Left lung (tissue), 10 donors: Measurements from ENCODE around the gene CPLX4. TPM values are rescaled to one million over a fixed set of nuclear protein-coding genes. Genes with fewer than 3 reads are reported as not detected.
"Not testable (repeated sequence)": the region's sequence is repeated elsewhere in the genome, so short reads cannot be mapped to it uniquely, and the experiment has no call there.

Experiments used
- ATAC-seq: fragments of 200-7000 bp; cut with Tn5 transposase; one replicate; pipeline ENCODE4 v1.9.1; 2020; ENCODE audit warnings: moderate library complexity
- DNase-seq, 4 donors: peaks; one replicate each; pipeline ENCODE4 v3.0.0-alpha.2; 2013 to 2020
- H3K27ac ChIP-seq, 2 donors: fragments of 200-600 bp; sonication (generic) in 1 of 2; one replicate each; pipeline versions ENCODE4 v1.5.0 to v1.8.0; 2020 to 2021
- H3K27me3 ChIP-seq, 2 donors: fragments of 200-600 bp; sonication (generic) in 1 of 2; one replicate each; pipeline versions ENCODE4 v1.5.0 to v1.8.0; 2020 to 2021
- H3K36me3 ChIP-seq, 2 donors: fragments of 200-600 bp; sonication (generic) in 1 of 2; one replicate each; pipeline versions ENCODE4 v1.5.0 to v1.8.0; 2020 to 2021
- H3K4me1 ChIP-seq, 2 donors: fragments of 200-600 bp; one replicate each; pipeline ENCODE4 v1.8.0; 2021
- H3K4me3 ChIP-seq, 2 donors: fragments of 200-600 bp; sonication (generic) in 1 of 2; one replicate each; pipeline versions ENCODE4 v1.5.0 to v1.8.0; 2020 to 2021; ENCODE audit warnings: mild to moderate bottlenecking in 1 of 2
- H3K9me3 ChIP-seq, 2 donors: fragments of 200-600 bp; sonication (generic) in 1 of 2; one replicate each; pipeline versions ENCODE4 v1.5.0 to v1.8.0; 2020 to 2021
- CTCF ChIP-seq, 2 donors: fragments of 200-600 bp; sonication (generic) in 1 of 2; IDR thresholded peaks; one replicate each; pipeline versions ENCODE4 v1.5.0 to v1.8.0; 2021; ENCODE audit warnings: antibody characterized with exemption in 2 of 2
- intact Hi-C, 2 donors: fragments of 100-400 bp; cut with DNase I; formaldehyde crosslinking; loops; one replicate each; pipeline versions ENCODE4 v1.11.2 to v1.14.2; 2022
- polyA plus RNA-seq, 6 donors: library from polyadenylated mRNA; unstranded; fragments of 120-200 nt; gene quantifications; one replicate each; pipeline ENCODE4 v1.2.1, GENCODE V29; 2013; ENCODE audit not compliant: insufficient read length in 6 of 6
- total RNA-seq, 2 donors: library from RNA; stranded (reverse); fragmentation: NEBNext Ultra II Directional; extraction: Animal tissue kit (Norgen Biotek cat#: 25700); gene quantifications; one replicate each; pipeline ENCODE4 v1.2.1, GENCODE V29; 2021
- donor health status: DM: no; HTN: yes; CAD: no.
- donor health status: DM: no; HTN: no; CAD: no.

CPLX4 gene
- total and polyA plus RNA-seq, 8 donors = not detected

- Histone ChIP-seq H3K36me3 (no peaks in the 10 kb centered on the region), H3K9me3 (no peaks in the 10 kb centered on the region), H3K4me1 (peaks cover 4 to 22% of the 10 kb centered on the region in 2 donors), H3K27ac (no peak overlapping the region), H3K27me3 (peaks cover 60 to 76% of the 10 kb centered on the region in 2 donors), H3K4me3 (no peak overlapping the region)
- intact Hi-C loops = no loop called here
- DNase-seq (no peak), ATAC-seq (no peak)
- no peak for TF ChIP-seq CTCF (IDR thresholded peaks at IDR 0.05)
Observed at GRCh38 chr18:59264121-59264571, 54.3 kb downstream of the CPLX4 start.

DNA sequence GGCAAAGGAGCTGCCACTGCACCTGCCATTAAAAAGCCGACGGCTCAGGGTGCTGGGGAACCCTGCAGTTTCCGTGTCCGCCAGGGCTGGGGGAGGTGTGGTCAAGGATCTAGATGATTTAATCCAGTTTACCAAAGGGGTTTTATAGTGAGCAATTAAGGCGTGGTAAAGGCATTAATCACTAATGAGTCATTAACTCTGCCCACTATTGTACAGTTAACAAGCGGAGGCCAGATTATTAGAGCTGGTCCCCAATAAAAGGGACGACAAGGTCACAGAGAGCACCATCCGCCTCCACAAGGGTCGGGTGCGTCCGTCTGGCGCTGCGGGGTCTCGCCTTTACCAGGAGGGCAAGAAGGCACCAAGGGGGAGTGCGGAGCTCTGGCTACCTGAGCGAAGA, 54.8 kb downstream of the CPLX4 start:
- H3K4me3 ChIP-seq = no peak overlapping the region
- TF ChIP-seq CTCF (IDR thresholded peaks at IDR 0.05) = no peak
- H3K27ac ChIP-seq = no peak overlapping the region
- intact Hi-C loops = no loop called here
- peaks cover 4 to 17% of the 10 kb centered on the region in 2 donors for H3K4me1 ChIP-seq
- no peaks in the 10 kb centered on the region for H3K9me3 ChIP-seq
- H3K36me3 ChIP-seq = no peaks in the 10 kb centered on the region
- no peak for ATAC-seq
- H3K27me3 ChIP-seq = peaks cover 56 to 71% of the 10 kb centered on the region in 2 donors
- no peak for DNase-seq

DNA sequence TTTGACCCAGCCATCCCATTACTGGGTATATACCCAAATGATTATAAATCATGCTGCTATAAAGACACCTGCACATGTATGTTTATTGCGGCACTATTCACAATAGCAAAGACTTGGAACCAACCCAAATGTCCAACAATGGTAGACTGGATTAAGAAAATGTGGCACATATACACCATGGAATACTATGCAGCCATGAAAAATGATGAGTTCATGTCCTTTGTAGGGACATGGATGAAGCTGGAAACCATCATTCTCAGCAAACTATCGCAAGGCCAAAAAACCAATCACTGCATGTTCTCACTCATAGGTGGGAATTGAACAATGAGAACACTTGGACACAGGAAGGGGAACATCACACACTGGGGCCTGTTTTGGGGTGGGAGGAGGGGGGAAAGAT, 56.2 kb downstream of the CPLX4 start:
- H3K9me3 ChIP-seq, ATAC-seq, H3K36me3 ChIP-seq, H3K4me3 ChIP-seq, intact Hi-C loops, H3K4me1 ChIP-seq, DNase-seq, H3K27ac ChIP-seq: not testable (repeated sequence)
- peaks cover 42 to 57% of the 10 kb centered on the region in 2 donors for H3K27me3 ChIP-seq

DNA sequence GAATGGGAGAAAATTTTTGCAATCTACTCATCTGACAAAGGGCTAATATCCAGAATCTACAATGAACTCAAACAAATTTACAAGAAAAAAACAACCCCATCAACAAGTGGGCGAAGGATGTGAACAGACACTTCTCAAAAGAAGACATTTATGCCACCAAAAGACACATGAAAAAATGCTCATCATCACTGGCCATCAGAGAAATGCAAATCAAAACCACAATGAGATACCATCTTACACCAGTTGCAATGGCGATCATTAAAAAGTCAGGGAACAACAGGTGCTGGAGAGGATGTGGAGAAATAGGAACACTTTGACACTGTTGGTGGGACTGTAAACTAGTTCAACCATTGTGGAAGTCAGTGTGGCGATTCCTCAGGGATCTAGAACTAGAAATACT, 56.6 kb downstream of the CPLX4 start:
- H3K36me3 ChIP-seq, intact Hi-C loops, H3K4me3 ChIP-seq, ATAC-seq, H3K4me1 ChIP-seq, DNase-seq, H3K27ac ChIP-seq, H3K9me3 ChIP-seq: not testable (repeated sequence)
- peaks cover 38 to 57% of the 10 kb centered on the region in 2 donors for H3K27me3 ChIP-seq

DNA sequence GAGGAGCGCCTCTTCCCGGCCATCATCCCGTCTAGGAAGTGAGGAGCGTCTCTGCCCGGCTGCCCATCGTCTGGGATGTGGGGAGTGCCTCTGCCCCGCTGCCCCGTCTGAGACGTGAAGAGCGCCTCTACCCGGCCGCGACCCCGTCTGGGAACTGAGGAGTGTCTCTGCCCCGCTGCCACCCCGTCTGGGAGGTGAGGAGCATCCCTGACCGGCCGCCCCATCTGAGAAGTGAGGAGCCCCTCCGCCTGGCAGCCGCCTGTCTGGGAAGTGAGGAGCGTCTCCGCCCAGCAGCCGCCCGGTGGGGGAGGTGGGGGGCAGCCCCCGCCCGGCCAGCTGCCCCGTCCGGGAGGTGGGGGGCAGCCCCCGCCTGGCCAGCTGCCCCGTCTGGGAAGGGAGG, 63.0 kb downstream of the CPLX4 start:
- H3K27ac ChIP-seq, ATAC-seq, H3K9me3 ChIP-seq, intact Hi-C loops, H3K4me1 ChIP-seq, H3K36me3 ChIP-seq, H3K4me3 ChIP-seq: not testable (repeated sequence)
- peaks cover 0 to 11% of the 10 kb centered on the region in 2 donors for H3K27me3 ChIP-seq
- peak in 1 of 4 donors; percentile 71 for DNase-seq

- ATAC-seq (peak; percentile 89), DNase-seq (peak in 2 of 4 donors; percentile 84 to 91)
- no peaks in the 10 kb centered on the region for H3K9me3 ChIP-seq
- TF ChIP-seq CTCF (IDR thresholded peaks at IDR 0.05) = peak; percentile 63 to 67
- no peaks in the 10 kb centered on the region for H3K36me3 ChIP-seq
- H3K4me1 ChIP-seq = no peaks in the 10 kb centered on the region
- H3K4me3 ChIP-seq = no peak overlapping the region
- no peak overlapping the region for H3K27ac ChIP-seq
- intact Hi-C loops = loop anchor here in 1 of 2 donors (5.0 kb wide), 1 partner anchor 153 kb away; no protein-coding TSS in a partner anchor
- peaks cover 0 to 33% of the 10 kb centered on the region in 2 donors for H3K27me3 ChIP-seq
Observed at GRCh38 chr18:59249199-59249774, 69.2 kb downstream of the CPLX4 start.

DNA sequence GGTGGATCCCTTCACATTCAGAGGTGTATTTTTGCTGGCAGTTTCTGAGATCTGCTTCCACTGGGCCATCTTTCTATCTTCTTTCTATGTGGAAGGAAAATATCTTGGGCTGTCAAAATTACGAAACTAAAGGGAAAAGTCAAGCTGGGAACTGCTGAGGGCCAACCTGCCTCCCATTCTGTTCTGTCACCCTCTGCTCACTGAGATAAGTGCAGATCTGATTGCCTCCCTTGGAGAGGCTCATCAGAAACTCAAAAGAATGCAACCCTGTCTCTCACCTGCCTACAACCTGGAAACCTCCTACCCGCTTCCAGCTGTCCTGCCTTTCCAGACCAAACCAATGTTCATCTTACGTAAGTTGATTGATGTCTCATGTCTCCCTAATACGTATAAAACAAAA, 71.7 kb downstream of the CPLX4 start:
- Histone ChIP-seq H3K4me1 (no peaks in the 10 kb centered on the region), H3K4me3 (no peak overlapping the region), H3K27me3 (peaks cover 0 to 40% of the 10 kb centered on the region in 2 donors), H3K27ac (no peak overlapping the region), H3K36me3 (no peaks in the 10 kb centered on the region), H3K9me3 (no peaks in the 10 kb centered on the region)
- TF ChIP-seq CTCF (IDR thresholded peaks at IDR 0.05) = no peak
- ATAC-seq (no peak), DNase-seq (no peak)
- intact Hi-C loops = loop anchor here in 1 of 2 donors (5.0 kb wide), 1 partner anchor 156 kb away; no protein-coding TSS in a partner anchor
